K562 (cell line): ENCODE measurements around the gene SNCB. TPM values are rescaled to one million over a fixed set of nuclear protein-coding genes. Genes with fewer than 3 reads are reported as not detected.

Experiments used
- ATAC-seq: fragments of 200-7000 bp; cut with Tn5 transposase; 3 replicates; pipeline ENCODE4 v1.9.1; 2020; ENCODE audit warnings: moderate library complexity
- BruUV-seq: library from RNA; stranded (reverse); fragments of 400-500 nt; replicated peaks from 2 replicates; lab custom pipeline; 2021; lab: Mats Ljungman, UMichigan
- CTCF ChIA-PET: fragments of 300-600 bp; formaldehyde crosslinking; extraction: SDS; loops from one replicate; lab custom pipeline; 2021; ENCODE audit warnings: low intra/inter-chr PET ratio; lab: Yijun Ruan, JAX
- POLR2A ChIA-PET: fragments of 300-600, 350-650 bp; sonication (Branson Sonifier 250); formaldehyde crosslinking; extraction: SDS; loops from one replicate; lab custom pipeline; 2021; ENCODE audit warnings: antibody characterized with exemption, inconsistent platforms; lab: Yijun Ruan, JAX
- DNase-seq, 4 experiments: peaks; one replicate each; pipeline versions ENCODE4 v3.0.0 to v3.0.0-alpha.2; 2011 to 2018; ENCODE audit warnings: low spot score in 3 of 4, mixed read lengths in 3 of 4; ENCODE audit errors: extremely low read depth in 1 of 4
- FAIRE-seq: peaks from 2 replicates; lab custom pipeline; 2011; peaks lifted over from hg19 to GRCh38; lab: Jason Lieb, UNC
- H2AFZ ChIP-seq: 2 replicates; pipeline ENCODE4 v1.6.0; 2011; ENCODE audit warnings: low read depth, low read length, control low read depth, inconsistent platforms
- H3K27ac ChIP-seq: fragments of 200-600 bp; 3 replicates; pipeline ENCODE4 v1.8.0; 2011; ENCODE audit warnings: low read depth, mild to moderate bottlenecking, control low read depth, inconsistent platforms, low read length, moderate library complexity, mixed read lengths; ENCODE audit errors: extremely low read depth
- H3K27me3 ChIP-seq, 2 experiments: fragments of 300-600 bp in 1 of 2; 2 replicates in 1 of 2; 3 replicates in 1 of 2; pipeline versions ENCODE4 v1.6.0 to v1.8.0; 2011; ENCODE audit warnings: inconsistent platforms in 2 of 2, low read length in 2 of 2, mild to moderate bottlenecking in 1 of 2, mixed read lengths in 1 of 2, moderate library complexity in 1 of 2; ENCODE audit not compliant: control insufficient read depth in 2 of 2, insufficient read depth in 2 of 2
- H3K36me3 ChIP-seq: fragments of 300-600 bp; 3 replicates; pipeline ENCODE4 v1.8.0; 2011; ENCODE audit warnings: mild to moderate bottlenecking, low read length, inconsistent platforms; ENCODE audit not compliant: control insufficient read depth, insufficient read depth
- H3K4me1 ChIP-seq, 2 experiments: fragments of 200-600 bp in 1 of 2; replicated peaks in 1 of 2; 2 replicates in 1 of 2; 3 replicates in 1 of 2; pipeline versions ENCODE4 v1.5.1 to v1.8.0; 2011; ENCODE audit warnings: inconsistent platforms in 2 of 2, low read length in 2 of 2, mild to moderate bottlenecking in 1 of 2, mixed read lengths in 1 of 2, moderate library complexity in 1 of 2; ENCODE audit not compliant: control insufficient read depth in 2 of 2, insufficient read depth in 2 of 2
- H3K4me2 ChIP-seq: 2 replicates; pipeline ENCODE4 v1.6.1; 2011; ENCODE audit warnings: low read length, control low read depth, inconsistent platforms, mixed read lengths; ENCODE audit not compliant: insufficient read depth
- H3K4me3 ChIP-seq: fragments of 200-600 bp; sonication (generic), shearing (Covaris generic); 2 replicates; pipeline ENCODE4 v1.5.1; 2016; ENCODE audit warnings: control low read depth, inconsistent platforms
- H3K79me2 ChIP-seq: fragments of 200-600 bp; 3 replicates; pipeline ENCODE4 v1.8.0; 2011; ENCODE audit warnings: low read length, inconsistent platforms; ENCODE audit not compliant: control insufficient read depth, insufficient read depth
- H3K9ac ChIP-seq, 2 experiments: 2 replicates each; pipeline versions ENCODE4 v1.6.0 to v1.6.1; 2011; ENCODE audit warnings: low read depth in 2 of 2, low read length in 2 of 2, control low read depth in 1 of 2, inconsistent platforms in 1 of 2, mild to moderate bottlenecking in 1 of 2, mixed read lengths in 1 of 2; ENCODE audit not compliant: insufficient read depth in 1 of 2
- H3K9me1 ChIP-seq: one replicate; pipeline ENCODE4 v1.6.0; 2011; ENCODE audit warnings: inconsistent platforms, mild to moderate bottlenecking, low read length, moderate library complexity; ENCODE audit not compliant: control insufficient read depth, insufficient read depth
- H3K9me3 ChIP-seq: replicated peaks from 2 replicates; pipeline ENCODE4 v1.5.1; 2011; ENCODE audit warnings: low read depth, low read length, inconsistent platforms; ENCODE audit not compliant: control insufficient read depth, insufficient read depth
- H4K20me1 ChIP-seq: replicated peaks from 2 replicates; pipeline ENCODE4 v1.6.1; 2011; ENCODE audit warnings: low read length, inconsistent platforms, mixed read lengths; ENCODE audit not compliant: control insufficient read depth, insufficient read depth
- CBX8 ChIP-seq: fragments of 200-600 bp; sonication (generic); IDR thresholded peaks from 2 replicates; pipeline ENCODE4 v1.6.1; 2012; ENCODE audit warnings: borderline replicate concordance, mixed run types, low read depth, mild to moderate bottlenecking, moderate library complexity, mixed read lengths, low read length, control low read depth, inconsistent platforms; ENCODE audit not compliant: poor library complexity, severe bottlenecking; ENCODE audit errors: extremely low read depth
- IFI16 ChIP-seq: fragments of 250-450 bp; sonication (Bioruptor Pico); IDR thresholded peaks from 2 replicates; pipeline ENCODE4 v2.1.2; 2022; ENCODE audit warnings: mild to moderate bottlenecking, inconsistent platforms
- NR2C2 ChIP-seq, 2 experiments: fragments of 200-800 bp in 1 of 2; sonication (Bioruptor generic) in 1 of 2; sonication (generic) in 1 of 2; formaldehyde crosslinking in 1 of 2; IDR thresholded peaks; 2 replicates each; pipeline versions ENCODE4 v1.6.1 to v1.8.0; 2016 to 2022; ENCODE audit warnings: mild to moderate bottlenecking in 1 of 2, missing compliant biosample characterization in 1 of 2, missing genetic modification characterization in 1 of 2, missing genetic modification reagents in 1 of 2
- SOX6 ChIP-seq: fragments of 450-650 bp; IDR thresholded peaks from 2 replicates; pipeline ENCODE4 v1.6.1; 2014; ENCODE audit warnings: mild to moderate bottlenecking
- ZFX ChIP-seq: sonication (generic); formaldehyde crosslinking; IDR thresholded peaks from 2 replicates; pipeline ENCODE4 v1.8.0; 2022; ENCODE audit warnings: mild to moderate bottlenecking, missing genetic modification reagents, moderate library complexity
- ZNF740 ChIP-seq, 3 experiments: fragments of 200-800 bp in 1 of 3; sonication (Bioruptor generic) in 1 of 3; sonication (generic) in 1 of 3; formaldehyde crosslinking in 1 of 3; IDR thresholded peaks; 2 replicates each; pipeline versions ENCODE4 v1.6.1 to v1.8.0; 2016 to 2022; ENCODE audit warnings: mild to moderate bottlenecking in 2 of 3, missing compliant biosample characterization in 2 of 3, missing genetic modification characterization in 2 of 3, missing genetic modification reagents in 1 of 3
- WGBS: fragments of 100-300 bp; shearing (Covaris generic); methylation state at CpG from one replicate; pipeline ENCODE4 v1.1.6; 2016; ENCODE audit warnings: low coverage, mixed read lengths; ENCODE audit not compliant: insufficient coverage; ENCODE audit errors: missing lambda C conversion rate; 5-methylcytosine and 5-hydroxymethylcytosine counted together
- in situ Hi-C: fragments of 300-500 bp; cut with MboI; formaldehyde crosslinking; loops from 4 replicates; pipeline ENCODE4 v1.15.0; 2018; ENCODE audit warnings: inconsistent platforms, mixed read lengths
- intact Hi-C: fragments of 100-400 bp; cut with micrococcal nuclease; formaldehyde crosslinking; loops from 2 replicates; pipeline ENCODE4 v1.14.2; 2022
- polyA plus RNA-seq, 8 experiments: library from polyadenylated mRNA; depleted of rRNA in 4 of 8; stranded (reverse) in 5 of 8; unstranded in 3 of 8; fragments of >200 nt; fragmentation: Nextera tagmentation in 2 of 8; fragmentation: Illumina TruSeq in 1 of 8; extraction: Ambion mirVana in 2 of 8; extraction: Trizol in 1 of 8; gene quantifications; 2 replicates each; pipeline versions ENCODE4 v1.2.1 to v1.2.3, GENCODE V29; 2011 to 2014; ENCODE audit warnings: inconsistent platforms in 1 of 8, missing spikeins in 1 of 8
- total RNA-seq, 7 experiments: library from RNA; depleted of rRNA in 6 of 7; stranded (reverse); fragments of >200 nt in 6 of 7; fragmentation: Illumina TruSeq in 2 of 7; extraction: Trizol in 2 of 7; gene quantifications; 2 replicates each; pipeline versions ENCODE4 v1.2.1 to v1.2.3, GENCODE V29; 2011 to 2021; ENCODE audit warnings: low replicate concordance in 1 of 7
- TF ChIP-seq, protein P1 (sequence below): fragments of 200-800 bp; sonication (Bioruptor generic); IDR thresholded peaks from 2 replicates; pipeline ENCODE4 v1.6.1; 2017; ENCODE audit warnings: missing genetic modification characterization, missing compliant biosample characterization

The SNCB gene
- total and polyA plus RNA-seq, 9 of the 15 experiments (the other 6 are each of a cell fraction or from before 2014, with no cell fraction given), result not detected

- BruUV-seq, result no TSS peak
Observed at GRCh38 chr5:176642675-176643490, 12.5 kb upstream of the SNCB start.

More at GRCh38 chr5:176642675-176643490, 12.5 kb upstream of the SNCB start:
- 47% methylated on average over 8 of the region's 15 CpGs for WGBS
- POLR2A ChIA-PET, result interaction anchor here (0.6 to 0.7 kb wide), 2 partner anchors 70 to 190 kb away, joined by 3 read pairs; no protein-coding TSS in a partner anchor
- no peaks in the 10 kb centered on the region for H3K36me3 ChIP-seq
- no peak overlapping the region for H3K4me3 ChIP-seq
- peaks cover 24 to 48% of the 10 kb centered on the region in 2 experiments; a peak in 4 of 5 replicates for H3K4me1 ChIP-seq
- intact Hi-C loops, result loop anchor here (10.0 kb wide), 1 partner anchor 68 kb away; no protein-coding TSS in a partner anchor
- CTCF ChIA-PET, result no interaction called here
- H3K9me3 ChIP-seq, result no peaks in the 10 kb centered on the region
- H3K27ac ChIP-seq, result no peak overlapping the region
- no peaks in the 10 kb centered on the region for H3K9me1 ChIP-seq
- peaks cover 6% of the 10 kb centered on the region for H3K79me2 ChIP-seq
- FAIRE-seq (no peak), DNase-seq (peak in 3 of 4 experiments; percentile 48 to 51 (median 50)), ATAC-seq (no peak)
- H2AFZ ChIP-seq, result no peak overlapping the region
- H3K27me3 ChIP-seq, result peaks cover 7 to 12% of the 10 kb centered on the region in 2 experiments; a peak in 2 of 5 replicates
- 0 out of 4 replicates have a peak overlapping the region, but pooled peaks of 1 of the 2 experiments have one; percentile 54 for H3K9ac ChIP-seq
- TF ChIP-seq CBX8, result no peak
- TF ChIP-seq ZNF740 (CRISPR knock-in tag; IDR thresholded peaks at IDR 0.05), result no peak
- TF ChIP-seq ZNF740 (tag; IDR thresholded peaks at IDR 0.05), result peak in 1 of 2 experiments; percentile 65; a peak in 1 of 4 replicates
- no peak for TF ChIP-seq SOX6
- TF ChIP-seq IFI16, result no peak
- no peak for TF ChIP-seq NR2C2 (CRISPR knock-in tag; IDR thresholded peaks at IDR 0.05)
- TF ChIP-seq NR2C2 (tag; IDR thresholded peaks at IDR 0.05), result no peak
- TF ChIP-seq, protein P1, sequence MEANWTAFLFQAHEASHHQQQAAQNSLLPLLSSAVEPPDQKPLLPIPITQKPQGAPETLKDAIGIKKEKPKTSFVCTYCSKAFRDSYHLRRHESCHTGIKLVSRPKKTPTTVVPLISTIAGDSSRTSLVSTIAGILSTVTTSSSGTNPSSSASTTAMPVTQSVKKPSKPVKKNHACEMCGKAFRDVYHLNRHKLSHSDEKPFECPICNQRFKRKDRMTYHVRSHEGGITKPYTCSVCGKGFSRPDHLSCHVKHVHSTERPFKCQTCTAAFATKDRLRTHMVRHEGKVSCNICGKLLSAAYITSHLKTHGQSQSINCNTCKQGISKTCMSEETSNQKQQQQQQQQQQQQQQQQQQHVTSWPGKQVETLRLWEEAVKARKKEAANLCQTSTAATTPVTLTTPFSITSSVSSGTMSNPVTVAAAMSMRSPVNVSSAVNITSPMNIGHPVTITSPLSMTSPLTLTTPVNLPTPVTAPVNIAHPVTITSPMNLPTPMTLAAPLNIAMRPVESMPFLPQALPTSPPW (CRISPR knock-in tag), result peak; percentile 77
- TF ChIP-seq ZFX, result no peak
- peaks cover 4% of the 10 kb centered on the region; the same call in 1 of the 2 replicates for H4K20me1 ChIP-seq
- H3K4me2 ChIP-seq, result no peak overlapping the region
- in situ Hi-C loops, result no loop called here
